ENCODE measurements around the gene PPDPF.

The PPDPF gene

GRCh38 chr20:63520504-63520933, at the start of gene PPDPF:
PPDPF (plus strand) TSS chr20:63520765; CDS start chr20:63521309, 544 bp downstream.
- DNase-seq: peak; percentile 84

- no peak for DNase-seq
These were observed 49.4 kb upstream of the PPDPF start for GRCh38 chr20:63471002-63471716.

- DNase-seq: peak; percentile 23
These were observed 48.9 kb upstream of the PPDPF start for GRCh38 chr20:63471717-63471980.

GRCh38 chr20:63471981-63472831, 48.4 kb upstream of the PPDPF start, which contains the start of gene KCNQ2:
KCNQ2 (minus strand) TSS chr20:63472655; CDS start chr20:63472463, 192 bp downstream.
- DNase-seq: peak; percentile 71

GRCh38 chr20:63472862-63473390, 47.6 kb upstream of the PPDPF start:
- no peak for DNase-seq

GRCh38 chr20:63473555-63474449, 46.8 kb upstream of the PPDPF start:
- peak; percentile 14 for DNase-seq

- DNase-seq: no peak
These were observed 45.4 kb upstream of the PPDPF start for GRCh38 chr20:63475209-63475608.

- DNase-seq: no peak
These were observed 43.4 kb upstream of the PPDPF start for GRCh38 chr20:63477061-63477616.

GRCh38 chr20:63477944-63478343, 42.6 kb upstream of the PPDPF start:
- peak; percentile 14 for DNase-seq

GRCh38 chr20:63478346-63479302, 41.9 kb upstream of the PPDPF start:
- DNase-seq: no peak

- peak; percentile 66 for DNase-seq
These were observed 40.7 kb upstream of the PPDPF start for GRCh38 chr20:63479695-63480419.

- DNase-seq: no peak
These were observed 39.1 kb upstream of the PPDPF start for GRCh38 chr20:63481503-63481902.

GRCh38 chr20:63482021-63482587, 38.5 kb upstream of the PPDPF start:
- DNase-seq: peak; percentile 20

GRCh38 chr20:63483834-63484233, 36.7 kb upstream of the PPDPF start:
- DNase-seq: peak; percentile 61

GRCh38 chr20:63484236-63484635, 36.3 kb upstream of the PPDPF start:
- DNase-seq: peak; percentile 46

- no peak for DNase-seq
These were observed 35.7 kb upstream of the PPDPF start for GRCh38 chr20:63484651-63485403.

- no peak for DNase-seq
These were observed 34.2 kb upstream of the PPDPF start for GRCh38 chr20:63486300-63486855.

- no peak for DNase-seq
These were observed 33.3 kb upstream of the PPDPF start for GRCh38 chr20:63487116-63487764.
